Suppressor macrophage (primary cell): ENCODE data around the gene TMEM40.
"Not testable (repeated sequence)": the region's sequence is repeated elsewhere in the genome, so short reads cannot be mapped to it uniquely, and the experiment has no call there.

Experiments used
- DNase-seq, 4 experiments: peaks; one replicate each; pipeline ENCODE4 v3.0.0-alpha.2; 2020 to 2022

TMEM40 gene

DNA sequence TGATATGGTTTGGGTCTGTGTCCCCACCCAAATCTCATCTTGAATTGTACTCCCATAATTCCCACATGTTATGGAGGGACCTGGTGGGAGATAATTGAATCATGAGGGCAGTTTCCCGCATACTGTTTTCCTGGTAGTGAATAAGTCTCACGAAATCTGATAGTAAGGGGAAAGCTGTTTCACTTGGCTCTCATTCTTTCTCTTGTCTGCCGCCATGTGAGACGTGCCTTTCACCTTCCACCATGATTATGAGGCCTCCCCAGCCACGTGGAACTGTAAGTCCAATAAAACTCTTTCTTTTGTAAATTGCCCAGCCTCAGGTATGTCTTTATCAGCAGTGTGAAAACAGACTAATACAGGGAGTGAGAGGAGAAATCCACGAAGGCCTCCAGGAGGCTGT is 16.9 kb upstream of the TMEM40 start:
- DNase-seq = not testable (repeated sequence)

GRCh38 chr3:12775226-12775625 is 16.2 kb upstream of the TMEM40 start:
- DNase-seq = no peak

GRCh38 chr3:12774619-12775018 is 15.6 kb upstream of the TMEM40 start:
- DNase-seq = peak in 1 of 4 experiments; percentile 17

DNA sequence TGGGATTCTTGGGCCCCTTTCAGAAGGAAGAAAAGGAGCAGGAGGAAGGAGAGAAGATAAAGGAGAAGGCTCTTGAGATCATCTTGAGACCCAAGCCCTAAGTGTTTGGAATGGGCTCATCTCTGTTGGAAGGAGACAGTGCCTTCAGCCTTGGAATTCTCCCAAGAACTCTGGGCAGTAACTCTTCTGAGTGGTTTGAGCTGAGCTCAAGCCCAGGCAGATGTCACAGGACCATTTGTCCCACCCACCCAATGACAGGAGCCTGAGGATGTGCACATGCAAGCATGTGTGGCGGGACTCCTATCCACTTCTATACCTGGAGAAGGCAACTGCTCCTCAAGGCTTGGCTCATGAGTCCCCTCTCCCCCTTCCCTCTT is 14.6 kb upstream of the TMEM40 start:
- DNase-seq = no peak

DNA sequence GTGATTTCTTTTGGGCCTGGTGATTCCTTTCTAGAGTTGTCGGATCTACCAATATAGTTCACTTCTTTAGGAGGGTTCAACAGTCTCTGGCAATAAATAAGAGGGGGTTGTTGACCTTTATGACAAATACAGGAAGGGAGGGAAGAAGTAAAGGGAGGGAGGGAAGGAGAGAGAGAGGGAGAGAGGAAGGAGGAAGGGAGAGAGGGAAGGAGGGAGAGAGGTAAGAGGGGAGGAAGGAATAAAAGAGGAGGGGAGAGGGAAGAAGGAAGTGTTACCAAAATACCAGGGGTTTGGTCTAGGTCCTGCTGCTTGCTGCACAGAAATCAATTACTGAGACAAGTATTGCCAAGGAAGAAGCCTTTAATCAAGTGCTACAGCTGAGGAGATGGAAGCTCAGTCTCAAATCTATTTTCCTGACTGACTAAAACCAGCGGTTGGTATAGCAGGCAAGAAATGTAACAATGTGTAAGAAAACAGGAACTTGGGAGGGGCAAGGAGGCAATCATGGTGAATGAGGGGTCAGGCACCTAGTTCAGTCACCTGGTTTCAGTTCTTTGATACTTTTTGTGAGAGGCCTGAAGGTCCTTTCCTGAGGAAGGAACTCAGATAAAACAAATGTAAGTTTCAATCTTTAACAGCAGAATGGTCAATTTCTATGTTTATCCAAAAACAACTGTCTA is 14.1 kb upstream of the TMEM40 start:
- DNase-seq = no peak

GRCh38 chr3:12772462-12772861 is 13.4 kb upstream of the TMEM40 start:
- DNase-seq = no peak

DNA sequence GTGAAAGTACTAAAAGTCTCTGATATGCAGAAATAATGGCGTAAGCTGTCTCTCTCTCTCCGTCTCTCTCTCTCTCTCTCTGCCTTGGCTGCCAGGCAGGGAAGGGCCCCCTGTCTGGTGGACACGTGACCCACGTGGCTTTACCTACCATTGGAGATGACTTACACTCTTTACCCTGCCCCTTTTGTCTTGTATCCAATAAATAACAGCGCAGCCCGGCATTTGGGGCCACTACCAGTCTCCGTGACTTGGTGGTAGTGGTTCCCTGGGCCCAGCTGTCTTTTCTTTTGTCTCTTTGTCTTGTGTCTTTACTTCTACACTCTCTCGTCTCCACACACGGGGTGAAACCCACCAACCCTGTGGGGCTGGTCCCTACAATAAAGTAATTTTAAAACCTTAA is 12.2 kb upstream of the TMEM40 start:
- no peak for DNase-seq

DNA sequence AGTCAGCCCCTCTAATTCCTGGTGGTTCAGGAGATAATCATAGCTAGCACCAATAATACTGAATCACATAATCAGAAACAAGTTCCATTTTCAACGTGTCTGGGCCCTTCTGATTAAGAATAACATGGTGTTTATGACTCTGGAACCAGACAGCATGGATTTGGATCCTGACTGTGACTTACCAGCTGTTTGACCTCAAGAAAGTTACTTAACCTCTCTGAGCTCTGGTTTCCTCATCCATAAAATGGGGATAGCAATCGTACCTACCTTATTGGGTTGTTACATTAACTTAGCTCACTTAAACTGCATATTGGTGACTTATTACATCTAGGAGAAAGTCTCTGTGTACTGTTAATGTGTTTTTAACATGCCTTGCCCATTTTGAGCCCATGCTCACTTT is 10.7 kb upstream of the TMEM40 start:
- no peak for DNase-seq

DNA sequence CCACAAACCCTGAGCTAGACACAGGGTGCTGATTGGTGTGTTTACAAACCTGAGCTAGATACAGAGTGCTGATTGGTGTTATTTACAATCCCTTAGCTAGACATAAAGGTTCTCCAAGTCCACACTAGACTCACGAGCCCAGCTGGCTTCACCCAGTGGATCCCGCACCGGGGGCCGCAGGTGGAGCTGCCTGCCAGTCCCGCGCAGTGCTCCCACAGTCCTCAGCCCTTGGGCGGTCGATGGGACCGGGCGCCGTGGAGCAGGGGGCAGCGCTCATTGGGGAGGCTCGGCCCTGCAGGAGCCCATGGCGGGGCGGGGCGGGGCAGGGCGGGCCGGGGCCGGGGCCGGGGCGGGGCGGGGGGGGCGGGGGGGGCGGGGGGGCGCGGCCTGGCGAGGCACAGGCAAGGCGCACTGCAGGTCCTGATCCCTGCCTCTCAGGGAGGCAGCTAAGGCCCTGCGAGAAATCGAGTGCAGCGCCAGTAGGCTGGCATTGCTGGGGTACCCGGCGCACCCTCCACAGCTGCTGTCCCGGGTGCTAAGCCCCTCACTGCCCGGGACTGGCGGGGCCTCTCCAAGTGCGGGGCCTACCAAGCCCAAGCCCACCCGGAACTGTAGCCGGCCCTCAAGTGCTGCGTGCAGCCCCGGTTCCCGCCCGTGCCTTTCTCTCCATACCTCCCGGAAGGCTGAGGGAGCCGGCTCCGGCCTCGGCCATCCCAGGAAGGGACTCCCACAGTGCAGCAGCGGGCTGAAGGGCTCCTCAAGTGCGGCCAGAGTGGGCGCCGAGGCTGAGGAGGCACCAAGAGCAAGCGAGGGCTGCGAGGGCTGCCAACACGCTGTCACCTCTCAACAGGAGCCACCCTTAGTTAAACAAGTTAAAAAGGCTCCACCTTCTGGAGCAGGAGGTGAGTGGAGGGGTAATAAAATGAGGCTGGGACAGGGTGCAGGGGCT is 9.8 kb upstream of the TMEM40 start:
- no peak for DNase-seq

- no peak for DNase-seq
These were observed 7.5 kb upstream of the TMEM40 start for GRCh38 chr3:12766541-12766940.

- no peak for DNase-seq
These were observed 5.2 kb upstream of the TMEM40 start for GRCh38 chr3:12764171-12764776.

DNA sequence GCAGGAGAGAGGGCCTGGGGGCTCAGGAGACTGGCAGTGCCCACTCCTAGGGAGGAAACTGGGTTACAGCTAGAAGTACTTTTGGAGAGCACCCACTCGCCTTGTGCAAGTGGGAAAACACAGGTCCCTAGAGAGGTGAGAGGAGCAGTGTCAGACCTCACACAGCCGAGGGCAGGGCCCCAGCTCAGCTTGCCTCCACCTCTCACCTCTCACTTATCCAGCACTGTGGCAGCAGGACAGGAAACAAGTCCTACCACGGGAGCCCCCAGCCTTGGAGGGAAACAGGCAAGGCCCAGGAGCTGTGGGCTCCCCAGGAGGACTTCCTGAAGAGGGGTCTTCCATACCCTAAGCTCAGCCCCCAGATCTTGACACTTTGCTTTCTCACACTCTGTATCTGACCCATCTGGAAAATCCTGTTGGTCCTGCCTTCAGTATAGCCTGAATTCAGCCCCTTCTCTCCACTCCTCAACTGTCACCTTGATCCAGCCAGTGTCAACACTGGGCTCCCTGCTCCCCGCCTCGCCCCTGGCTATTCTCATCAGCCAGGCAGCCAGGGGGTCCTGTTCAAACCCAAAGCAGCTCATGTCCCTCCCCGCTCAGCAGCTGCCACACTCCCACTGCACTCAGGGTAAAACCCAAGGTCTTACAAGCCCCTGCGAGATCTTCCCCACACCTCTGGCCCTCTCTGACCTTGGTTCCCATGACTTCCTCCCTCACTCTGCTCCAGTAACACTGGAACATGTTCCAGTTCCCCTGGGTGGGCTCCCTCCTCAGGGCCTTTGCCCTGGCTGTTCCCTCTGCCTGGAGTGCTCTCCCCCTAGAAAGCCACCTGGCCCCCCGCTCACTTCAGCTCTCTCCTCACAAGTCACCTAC is 870 bp upstream of the TMEM40 start:
- DNase-seq = peak in 1 of 4 experiments; percentile 18

GRCh38 chr3:12758025-12758781 is 856 bp downstream of the TMEM40 start:
- peak in 3 of 4 experiments; percentile 41 to 47 (median 43) for DNase-seq

DNA sequence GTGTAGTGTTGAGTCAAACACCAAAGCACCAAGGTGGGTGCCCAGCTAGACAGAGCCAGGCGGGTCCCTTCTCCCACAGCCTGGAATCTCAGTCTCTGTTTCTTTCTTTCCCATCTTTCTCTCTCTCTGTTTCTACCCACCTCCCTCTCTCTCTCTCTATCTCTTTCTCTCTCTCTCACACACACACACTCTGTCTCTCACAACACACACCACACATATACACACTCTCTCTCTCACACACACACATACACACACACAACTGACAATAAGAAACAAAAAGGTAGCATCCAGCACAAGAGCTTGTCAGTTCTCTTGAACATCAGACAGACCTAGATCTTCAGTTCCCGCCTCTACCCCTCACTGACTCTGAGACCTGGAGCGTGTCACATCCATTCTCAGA is 2.4 kb downstream of the TMEM40 start:
- no peak for DNase-seq

DNA sequence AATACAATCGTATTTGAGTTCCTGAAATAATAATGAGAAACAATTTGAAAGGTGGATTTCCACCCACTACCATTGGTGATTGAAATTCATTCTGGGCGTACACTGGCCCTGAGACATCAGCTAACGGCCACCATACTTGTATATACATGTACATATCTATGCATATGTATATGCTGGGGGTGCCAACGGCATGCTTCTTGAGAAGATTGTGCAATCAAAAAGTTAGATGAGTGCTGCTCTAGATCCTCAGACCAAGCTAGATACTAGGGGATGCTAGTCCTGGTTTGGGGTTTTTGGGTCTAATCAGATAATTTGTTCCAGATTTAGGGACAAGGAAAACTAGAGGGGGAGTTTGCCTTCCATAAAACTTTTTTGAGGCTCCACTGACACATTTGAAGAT is 2.9 kb downstream of the TMEM40 start:
- DNase-seq = no peak

DNA sequence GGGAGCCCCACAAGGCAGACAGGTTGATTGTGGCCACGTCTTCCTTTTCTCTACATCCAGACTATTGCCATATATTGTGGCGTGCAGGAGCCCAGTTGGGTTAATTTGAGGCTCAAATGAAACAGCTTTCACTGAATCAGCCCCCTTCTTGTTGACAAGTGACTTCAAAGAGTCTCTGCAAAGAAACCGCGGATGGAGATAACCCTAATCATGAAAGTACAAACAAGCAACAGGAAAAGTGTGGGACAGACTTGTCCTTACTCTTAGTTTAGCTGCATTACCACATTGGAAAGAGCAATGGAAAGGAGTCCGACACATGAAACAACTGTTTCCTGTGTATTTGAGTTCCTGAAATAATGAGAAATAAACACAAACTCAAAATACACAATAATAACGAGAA is 3.3 kb downstream of the TMEM40 start:
- DNase-seq = no peak

- DNase-seq = no peak
These were observed 4.7 kb downstream of the TMEM40 start for GRCh38 chr3:12754313-12754712.

DNA sequence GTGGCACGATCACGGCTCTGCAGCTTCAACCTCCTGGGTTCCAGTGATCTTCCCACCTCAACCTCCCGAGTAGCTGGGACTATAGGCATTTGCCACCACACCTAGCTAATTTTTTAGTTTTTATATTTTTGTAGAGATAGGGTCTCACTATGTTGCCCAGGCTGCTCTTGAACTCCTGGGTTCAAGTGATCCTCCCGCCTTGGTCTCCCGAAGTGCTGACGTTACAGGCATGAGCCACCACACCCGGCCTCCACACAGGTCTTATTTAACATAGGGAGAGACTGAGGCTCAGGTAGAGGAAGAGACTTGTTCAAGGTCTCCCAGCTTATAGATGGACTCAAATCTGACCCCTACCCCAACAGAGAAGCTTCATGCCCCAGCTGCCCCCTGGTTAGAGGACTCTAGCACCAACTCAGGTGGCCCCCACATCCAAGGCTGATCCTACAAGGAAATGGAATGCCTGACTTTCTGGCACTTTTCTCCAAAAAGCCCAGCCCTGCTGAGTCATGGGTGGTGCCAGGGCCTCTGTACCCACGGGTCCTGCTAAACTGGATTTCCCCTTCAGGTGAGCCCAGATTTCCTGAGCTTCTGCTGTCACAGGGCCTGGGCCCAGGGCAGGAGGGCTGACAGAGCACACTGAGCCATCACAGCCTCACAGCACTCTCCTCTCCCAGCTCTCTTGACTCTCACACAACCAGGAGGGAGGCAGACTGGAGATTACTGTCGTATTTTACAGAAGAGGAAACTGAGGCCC is 5.6 kb downstream of the TMEM40 start:
- no peak for DNase-seq

GRCh38 chr3:12752809-12753208 is 6.2 kb downstream of the TMEM40 start:
- peak in 3 of 4 experiments; percentile 27 to 44 (median 39) for DNase-seq

DNA sequence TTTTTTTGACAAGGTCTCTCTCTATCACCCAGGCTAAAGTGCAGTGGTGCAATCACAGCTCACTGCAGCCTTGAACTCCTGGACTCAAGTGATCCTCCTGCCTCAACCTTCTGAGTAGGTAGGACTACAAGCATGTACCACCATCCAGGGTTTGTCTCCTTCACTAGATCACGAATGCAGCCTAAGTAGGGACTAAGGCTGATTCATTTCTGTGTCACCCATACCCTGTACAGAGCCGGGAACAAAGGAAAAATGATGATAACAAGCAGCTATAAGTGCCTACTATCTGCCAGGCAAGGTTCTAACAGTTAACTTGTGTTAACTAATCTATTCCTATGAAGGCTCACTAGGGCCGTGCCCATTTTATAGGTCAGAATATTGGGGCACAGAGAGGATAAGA is 7.0 kb downstream of the TMEM40 start:
- DNase-seq = no peak

- no peak for DNase-seq
These were observed 7.5 kb downstream of the TMEM40 start for GRCh38 chr3:12751571-12751970.
